Stimulated activated CD4-positive, alpha-beta T cell treated with anti-CD3 and anti-CD28 coated beads, Interleukin-1b, Interleukin-23, amount 100 ng/mL, for 48 hours (primary cell): ENCODE measurements around the gene FTO.

ENCODE experiments used
- DNase-seq: peaks from one replicate; pipeline ENCODE4 v3.0.0-alpha.2; 2020

Gene FTO

GRCh38 chr16:54066451-54067105, 362.6 kb downstream of the FTO start:
- no peak for DNase-seq

GRCh38 chr16:54067322-54068065, 363.5 kb downstream of the FTO start:
- DNase-seq = no peak

DNA sequence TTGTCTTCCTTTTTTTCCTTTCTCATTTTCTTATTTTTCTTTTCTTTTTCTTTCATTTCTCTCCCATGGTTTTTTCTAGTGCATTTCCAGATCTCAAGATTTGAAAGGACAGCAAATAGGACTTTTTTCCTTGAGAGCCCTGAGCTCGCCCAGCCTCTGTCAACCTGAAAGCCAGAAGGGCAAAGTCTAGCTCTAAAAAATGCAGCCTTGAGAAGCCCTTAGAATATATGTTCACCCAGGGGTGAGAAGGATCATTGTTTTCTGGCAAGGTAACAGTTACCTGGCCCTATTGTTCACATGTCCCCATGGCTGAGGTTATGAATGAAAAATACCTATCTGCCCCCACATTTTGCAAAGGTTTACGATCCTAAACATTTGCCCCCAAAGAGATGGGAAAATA, 364.3 kb downstream of the FTO start:
- no peak for DNase-seq

GRCh38 chr16:54069601-54070239, 365.8 kb downstream of the FTO start:
- DNase-seq = no peak

DNA sequence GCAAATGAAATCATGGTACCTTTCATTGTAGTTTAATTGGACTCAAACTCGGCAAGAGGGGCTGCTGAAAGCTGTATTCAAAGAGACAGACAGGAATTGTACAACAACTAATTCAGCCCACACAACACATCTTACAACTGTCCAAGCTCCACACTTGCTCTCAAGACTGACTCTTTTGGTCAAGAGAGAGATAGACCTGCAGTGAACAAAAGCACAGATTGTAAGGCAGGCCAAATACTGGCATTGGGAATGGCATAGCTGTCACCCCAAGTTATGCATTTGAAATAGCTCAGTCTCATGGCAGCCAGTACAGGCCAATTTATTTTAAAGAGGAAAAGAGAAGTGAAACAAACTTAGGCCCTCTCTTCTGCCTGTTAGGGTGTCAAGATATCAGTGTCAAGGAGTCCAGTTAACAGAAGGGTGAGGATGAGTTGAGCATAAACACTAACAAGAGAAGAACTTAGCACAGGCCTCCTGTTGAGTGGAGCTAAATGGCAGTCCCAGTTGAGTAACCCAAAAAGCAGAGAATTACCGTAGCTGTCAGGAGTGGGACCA, 366.9 kb downstream of the FTO start:
- no peak for DNase-seq

GRCh38 chr16:54071514-54071913, 367.6 kb downstream of the FTO start:
- DNase-seq = no peak

DNA sequence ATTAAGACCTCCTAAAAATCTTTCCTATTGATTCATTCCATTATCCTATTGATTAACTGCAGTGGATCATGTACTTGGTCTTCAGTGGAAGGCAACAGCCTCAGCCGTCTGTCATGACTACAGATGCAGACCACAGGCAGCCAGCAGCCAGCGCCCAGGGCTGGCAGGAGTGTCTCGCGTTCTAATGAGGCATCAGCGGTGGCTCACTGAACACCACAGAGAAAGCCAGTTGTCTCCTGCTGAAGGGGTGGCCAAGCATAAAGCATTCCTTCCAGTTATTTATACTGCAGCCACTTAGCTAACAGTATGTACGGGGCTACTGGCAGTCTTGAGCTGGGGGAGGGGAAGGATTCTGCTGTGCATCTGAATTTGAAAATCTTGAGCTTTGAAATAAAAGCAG, 368.3 kb downstream of the FTO start:
- DNase-seq = no peak

- DNase-seq = no peak
Measured at GRCh38 chr16:54073356-54073755, 369.4 kb downstream of the FTO start.

DNA sequence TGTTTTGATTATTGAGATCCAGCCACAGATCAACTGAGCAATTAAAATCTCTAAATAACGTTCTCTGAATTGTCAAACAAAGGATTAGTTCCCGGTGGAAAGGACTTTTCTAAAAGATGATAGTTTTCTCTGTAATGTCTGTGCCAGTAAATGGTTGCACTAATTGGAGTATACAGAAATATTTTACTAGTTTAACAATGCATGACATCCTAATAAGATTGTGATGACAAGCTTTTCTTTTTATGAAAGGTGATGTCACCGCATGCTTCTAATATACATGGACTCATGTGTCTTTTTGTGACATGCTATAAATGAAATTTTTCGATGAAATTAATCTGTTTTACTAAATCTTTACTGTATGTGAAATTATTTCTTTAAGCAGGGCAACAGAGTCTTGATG, 371.5 kb downstream of the FTO start:
- DNase-seq = no peak

GRCh38 chr16:54076006-54076504, 372.1 kb downstream of the FTO start:
- DNase-seq = no peak

GRCh38 chr16:54077050-54077821, 373.3 kb downstream of the FTO start:
- no peak for DNase-seq

- DNase-seq = no peak
Measured at GRCh38 chr16:54080524-54081008, 376.6 kb downstream of the FTO start.

DNA sequence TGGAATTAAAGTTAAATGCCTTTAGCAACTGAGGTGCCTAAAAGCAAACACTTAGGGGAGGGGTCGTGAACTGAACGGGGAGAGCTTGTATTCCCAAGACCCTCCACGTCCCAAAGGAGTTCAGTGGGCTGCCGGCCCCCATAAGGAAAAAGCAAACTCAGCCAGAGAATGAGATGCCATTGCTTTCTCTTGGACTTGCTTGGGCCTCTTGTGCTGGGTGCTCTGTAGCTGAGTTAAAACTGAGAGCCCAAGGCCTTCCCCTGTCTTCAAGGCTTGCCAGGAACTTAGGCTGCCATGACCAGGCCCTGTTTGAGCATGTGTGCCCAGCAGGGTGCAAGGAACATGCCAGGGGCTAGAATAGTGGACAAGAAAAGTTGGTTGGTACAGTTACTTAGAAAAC, 382.8 kb downstream of the FTO start:
- DNase-seq = no peak

DNA sequence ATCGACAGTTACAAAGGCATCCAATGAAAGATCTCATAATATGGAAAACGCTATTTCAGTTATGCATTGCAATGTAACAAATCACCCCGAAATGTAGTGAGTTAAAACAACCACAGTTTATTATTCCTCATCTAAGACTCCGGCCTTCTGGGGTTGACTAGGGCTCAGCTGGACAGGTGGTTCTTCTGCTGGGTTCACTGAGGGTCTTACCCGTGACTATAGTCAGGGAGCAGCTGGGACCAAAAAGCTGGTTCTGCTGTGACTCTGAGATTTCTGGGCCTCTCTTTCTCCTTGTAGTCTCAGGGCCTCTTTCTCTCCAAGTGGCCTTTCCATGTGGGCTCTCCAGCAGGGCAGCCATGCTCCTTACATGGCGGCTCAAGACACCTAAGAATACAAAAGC, 386.6 kb downstream of the FTO start:
- DNase-seq = no peak

DNA sequence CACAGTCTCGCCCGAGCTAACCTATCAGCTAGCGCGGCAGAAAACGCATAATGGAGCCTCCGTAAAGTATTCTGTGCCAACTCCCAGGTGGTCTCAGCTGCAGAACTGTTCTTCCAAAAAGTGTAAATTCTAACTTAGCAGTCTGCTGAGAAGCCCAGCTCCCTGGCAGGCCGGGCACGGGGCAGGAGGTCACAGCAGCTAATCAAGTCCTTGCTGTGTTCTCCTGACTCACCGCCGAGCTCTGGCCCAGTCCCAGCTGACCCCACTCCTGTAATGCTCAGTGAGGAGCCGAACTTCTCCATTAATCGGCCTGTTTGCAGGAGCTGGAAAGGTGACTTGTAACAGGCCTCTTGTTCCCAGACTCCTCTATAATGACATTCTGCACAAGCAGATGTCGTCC, 389.3 kb downstream of the FTO start:
- DNase-seq = no peak

DNA sequence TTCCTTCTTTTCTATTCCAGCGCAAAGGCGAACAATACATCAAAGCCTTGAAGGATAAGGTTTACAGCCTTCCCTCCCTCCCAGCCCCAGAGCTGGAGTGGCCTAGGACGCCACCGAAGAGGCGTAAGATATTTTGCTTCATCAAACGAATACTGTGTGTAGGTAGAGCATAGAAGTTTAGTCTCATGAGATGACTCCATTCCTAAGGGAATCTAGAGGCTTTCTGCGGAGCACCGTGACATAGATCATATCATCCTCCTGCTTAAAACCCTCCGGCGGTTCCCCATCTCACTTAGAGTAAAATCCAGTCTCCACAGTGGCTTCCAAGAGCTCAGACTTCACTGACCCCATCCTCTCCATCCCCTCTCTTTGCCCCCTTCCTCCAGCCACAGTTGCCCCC, 390.7 kb downstream of the FTO start:
- no peak for DNase-seq

DNA sequence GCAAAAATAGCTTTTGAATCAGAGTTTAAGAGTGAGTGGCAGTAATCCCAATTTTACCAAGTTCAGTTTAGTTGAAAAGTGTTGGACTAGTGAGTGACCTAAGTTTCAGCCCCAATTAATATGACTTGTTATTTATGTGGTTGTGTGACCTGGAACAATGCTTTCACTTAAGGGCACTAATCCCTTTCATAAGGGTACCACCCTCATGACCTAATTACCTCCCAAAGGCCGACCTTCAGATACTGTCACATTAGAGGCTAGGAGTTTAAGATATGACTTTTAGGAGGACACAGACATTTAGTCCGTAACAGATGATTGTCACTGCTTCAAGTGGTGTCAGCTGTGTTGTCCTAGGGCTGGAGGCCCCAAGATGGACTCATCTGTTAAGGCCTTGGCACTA, 392.7 kb downstream of the FTO start:
- no peak for DNase-seq

- no peak for DNase-seq
Measured at GRCh38 chr16:54097774-54098173, 393.8 kb downstream of the FTO start.

DNA sequence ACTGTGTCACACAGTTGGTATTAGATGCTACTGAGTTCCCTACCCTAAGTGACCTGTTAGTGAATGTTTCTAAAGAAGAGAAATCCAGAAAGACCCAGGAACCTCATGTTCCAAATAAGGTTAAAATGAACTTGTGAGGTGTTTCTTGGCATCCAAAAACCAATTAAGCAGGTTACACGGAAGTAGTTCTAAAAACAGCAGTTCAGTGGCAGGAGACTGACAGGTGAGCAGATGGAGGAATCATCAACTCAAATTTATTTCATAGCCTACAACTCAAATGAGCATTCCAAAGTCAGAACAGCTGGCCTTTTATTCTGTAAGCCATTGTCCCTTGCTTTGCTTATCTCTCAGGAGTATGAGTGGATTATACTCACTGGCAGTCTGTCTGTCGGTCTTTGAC, 394.3 kb downstream of the FTO start:
- DNase-seq = no peak

- no peak for DNase-seq
Measured at GRCh38 chr16:54099627-54100026, 395.7 kb downstream of the FTO start.

DNA sequence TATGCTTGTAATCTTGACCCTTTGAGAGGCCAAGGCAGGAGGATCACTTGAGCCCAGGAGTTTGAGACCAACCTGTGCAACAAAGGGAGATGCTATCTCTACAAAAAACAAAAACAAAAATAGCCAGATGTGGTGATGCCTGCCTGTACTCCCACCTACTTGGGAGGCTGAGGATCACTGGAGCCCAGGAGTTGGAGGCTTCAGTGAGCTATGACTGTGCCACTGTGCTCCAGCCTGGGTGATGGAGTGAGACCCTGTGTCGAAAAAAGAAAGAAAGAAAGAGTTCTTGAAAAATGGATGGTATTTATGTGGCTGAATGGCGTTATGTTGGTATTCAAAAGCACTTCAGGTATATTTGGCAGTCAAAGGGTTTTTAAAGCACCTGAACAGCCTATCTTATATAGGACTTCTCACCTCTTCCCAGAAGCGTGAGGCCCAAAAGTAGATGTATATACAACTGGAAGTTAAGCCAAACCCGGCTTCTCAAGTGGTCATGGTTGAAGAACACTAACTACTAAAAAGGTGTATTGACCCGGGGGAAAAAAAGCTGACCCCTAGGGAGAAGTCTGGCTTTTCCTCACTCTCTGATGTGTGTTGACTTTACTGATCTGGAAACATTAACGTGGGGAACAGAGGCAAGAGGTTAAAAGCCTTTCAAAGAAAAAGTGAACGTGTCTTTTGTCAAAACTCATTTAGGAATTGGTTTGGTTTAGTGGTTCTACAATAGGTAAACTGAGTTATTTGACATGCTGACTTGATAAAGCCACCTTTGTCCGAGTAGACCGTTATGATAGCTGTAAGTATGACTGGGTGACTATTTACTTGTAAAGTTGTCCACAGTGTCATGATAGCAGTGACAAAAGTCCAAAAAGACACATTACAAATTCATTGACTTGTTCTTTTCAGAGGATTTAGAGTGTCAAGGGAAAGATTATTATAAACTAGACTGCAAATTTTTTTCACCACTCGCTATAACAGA, 399.2 kb downstream of the FTO start:
- no peak for DNase-seq

GRCh38 chr16:54106057-54106456, 402.1 kb downstream of the FTO start:
- no peak for DNase-seq
